Bronchial epithelial cell (primary cell): Measurements from ENCODE around the gene KLC1. TPM values are rescaled to one million over a fixed set of nuclear protein-coding genes. Genes with fewer than 3 reads are reported as not detected.
A peak's percentile ranks its signal among the peaks of the same experiment; 100 is the strongest.

Experiments used
- DNase-seq: peaks from one replicate; pipeline ENCODE4 v3.0.0-alpha.2; 2010; ENCODE audit warnings: low read depth
- FAIRE-seq: peaks from 2 replicates; lab custom pipeline; 2011; peaks lifted over from hg19 to GRCh38; lab: Jason Lieb, UNC
- H3K27me3 ChIP-seq: 2 replicates; pipeline ENCODE4 v1.5.1; 2011; ENCODE audit warnings: low read length; ENCODE audit not compliant: control insufficient read depth, insufficient read depth
- H3K36me3 ChIP-seq: 2 replicates; pipeline ENCODE4 v1.5.1; 2011; ENCODE audit warnings: low read length; ENCODE audit not compliant: control insufficient read depth, insufficient read depth
- H3K4me3 ChIP-seq: 2 replicates; pipeline ENCODE4 v1.5.1; 2011; ENCODE audit warnings: mild to moderate bottlenecking, low read depth, low read length, control low read depth
- CTCF ChIP-seq: IDR thresholded peaks from 2 replicates; pipeline ENCODE4 v1.5.1; 2011; ENCODE audit warnings: mild to moderate bottlenecking, moderate library complexity, low read length, control low read depth, inconsistent platforms; ENCODE audit not compliant: insufficient read depth, severe bottlenecking
- total RNA-seq: library from RNA; depleted of rRNA; stranded (reverse); fragments of >200 nt; gene quantifications from 2 replicates; pipeline ENCODE4 v1.2.1, GENCODE V29; 2014

KLC1 gene
- total RNA-seq, 1 donor from 2014 or later: 249 TPM

- Histone ChIP-seq H3K27me3 (no peaks in the 10 kb centered on the region), H3K4me3 (no peak overlapping the region), H3K36me3 (peaks cover 35% of the 10 kb centered on the region)
- FAIRE-seq (peak; percentile 50), DNase-seq (no peak)
- no peak for TF ChIP-seq CTCF
These were observed 112.1 kb downstream of the KLC1 start for GRCh38 chr14:103740991-103741689.

- H3K36me3 ChIP-seq: peaks cover 38% of the 10 kb centered on the region
- no peak for TF ChIP-seq CTCF
- H3K4me3 ChIP-seq: no peak overlapping the region
- H3K27me3 ChIP-seq: no peaks in the 10 kb centered on the region
- DNase-seq (no peak), FAIRE-seq (no peak)
These were observed 112.9 kb downstream of the KLC1 start for GRCh38 chr14:103741876-103742275.

- DNase-seq (no peak), FAIRE-seq (no peak)
- Histone ChIP-seq H3K4me3 (no peak overlapping the region), H3K27me3 (no peaks in the 10 kb centered on the region), H3K36me3 (peaks cover 35% of the 10 kb centered on the region)
- no peak for TF ChIP-seq CTCF
These were observed 113.7 kb downstream of the KLC1 start for GRCh38 chr14:103742499-103743255.

- FAIRE-seq (no peak), DNase-seq (no peak)
- H3K4me3 ChIP-seq: no peak overlapping the region
- TF ChIP-seq CTCF: no peak
- peaks cover 37% of the 10 kb centered on the region for H3K36me3 ChIP-seq
- H3K27me3 ChIP-seq: no peaks in the 10 kb centered on the region
These were observed 114.7 kb downstream of the KLC1 start for GRCh38 chr14:103743691-103744090.

- H3K27me3 ChIP-seq: no peaks in the 10 kb centered on the region
- no peak for TF ChIP-seq CTCF
- DNase-seq (no peak), FAIRE-seq (no peak)
- H3K36me3 ChIP-seq: peaks cover 34% of the 10 kb centered on the region
- H3K4me3 ChIP-seq: no peak overlapping the region
These were observed 115.8 kb downstream of the KLC1 start for GRCh38 chr14:103744621-103745395.
